ENCODE data around the gene PFN3. TPM values are rescaled to one million over a fixed set of nuclear protein-coding genes. Genes with fewer than 3 reads are reported as not detected.

PFN3 gene
- total RNA-seq, 1 experiment from 2014 or later = 0.48 TPM

DNA sequence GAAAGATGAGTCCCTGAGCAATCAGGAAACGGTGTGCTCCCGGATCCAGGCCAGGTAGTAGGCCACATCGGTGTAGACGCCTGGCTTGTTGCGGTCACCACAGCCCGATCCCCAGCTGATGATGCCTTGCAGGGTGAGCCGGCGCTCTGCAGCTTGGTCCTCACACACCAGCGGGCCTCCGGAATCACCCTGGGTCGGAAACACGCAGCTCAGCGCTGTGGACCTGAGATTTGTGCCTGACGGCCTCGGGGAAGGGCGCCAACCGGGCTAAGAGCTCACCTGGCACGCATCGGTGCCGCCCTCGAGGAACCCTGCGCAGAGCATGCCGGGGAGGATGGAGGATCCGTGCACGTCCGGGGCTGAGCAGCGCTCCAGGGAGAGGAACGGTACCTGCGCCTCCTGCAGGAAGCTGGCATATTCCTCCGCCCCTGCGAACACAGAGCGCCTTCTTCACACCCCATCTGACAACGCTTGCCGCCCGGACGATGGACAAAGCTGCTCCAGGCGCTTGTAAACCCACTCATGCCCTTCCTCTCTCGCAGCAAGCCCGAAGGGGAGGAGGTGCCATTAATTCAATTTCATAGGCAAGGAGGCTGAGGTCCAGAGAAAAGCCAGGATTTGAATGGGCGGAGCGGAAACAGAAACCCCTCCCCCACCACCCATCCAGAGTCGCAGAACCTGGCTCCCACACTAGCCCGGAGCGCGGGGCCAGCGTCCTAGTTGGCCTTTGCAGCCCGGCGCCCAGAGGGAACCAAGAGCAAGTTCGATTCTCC is 2.0 kb upstream of the PFN3 start (continued):
- TF ChIP-seq ZBTB43 (CRISPR knock-in tag; IDR thresholded peaks at IDR 0.05) (peak; percentile 90), PREB (CRISPR knock-in tag; IDR thresholded peaks at IDR 0.05; ENCODE audit: borderline replicate concordance) (peak; percentile 19; the same call in 1 of the 2 replicates), ZNF317 (CRISPR knock-in tag; IDR thresholded peaks at IDR 0.05; ENCODE audit: borderline replicate concordance, low read depth) (peak; percentile 57; the same call in 1 of the 2 replicates), SP1 (CRISPR knock-in tag; conservative IDR thresholded peaks at IDR 0.05) (peak; percentile 88), ZNF396 (CRISPR knock-in tag; IDR thresholded peaks at IDR 0.05; ENCODE audit: borderline replicate concordance) (no peak), PRDM15 (CRISPR knock-in tag; IDR thresholded peaks at IDR 0.05) (peak; percentile 65; the same call in 1 of the 2 replicates), ZNF219 (CRISPR knock-in tag; IDR thresholded peaks at IDR 0.05; ENCODE audit: borderline replicate concordance) (no peak), TP53 (CRISPR knock-in tag; IDR thresholded peaks at IDR 0.05) (peak; percentile 98), MAX (CRISPR knock-in tag; IDR thresholded peaks at IDR 0.05) (peak; percentile 100), PRRX2 (CRISPR knock-in tag; IDR thresholded peaks at IDR 0.05) (no peak), IRF2 (CRISPR knock-in tag; IDR thresholded peaks at IDR 0.05; ENCODE audit: borderline replicate concordance, low read depth) (no peak), TEAD4 (CRISPR knock-in tag; IDR thresholded peaks at IDR 0.05) (peak; percentile 86), ZNF232 (CRISPR knock-in tag; IDR thresholded peaks at IDR 0.05) (peak; percentile 93), ZBTB21 (CRISPR knock-in tag; IDR thresholded peaks at IDR 0.05; ENCODE audit: borderline replicate concordance) (peak; percentile 88), GABPB1 (CRISPR knock-in tag; IDR thresholded peaks at IDR 0.05) (no peak), ZNF263 (CRISPR knock-in tag; IDR thresholded peaks at IDR 0.05; ENCODE audit: low read depth) (peak; percentile 71; the same call in 1 of the 2 replicates), MYBL2 (CRISPR knock-in tag; IDR thresholded peaks at IDR 0.05) (peak; percentile 97), SMAD3 (CRISPR knock-in tag; IDR thresholded peaks at IDR 0.05; ENCODE audit: borderline replicate concordance) (peak; percentile 93), ZNF512 (CRISPR knock-in tag; IDR thresholded peaks at IDR 0.05; ENCODE audit: borderline replicate concordance) (no peak), JUN (CRISPR knock-in tag; IDR thresholded peaks at IDR 0.05) (0 out of 2 replicates have a peak, but pooled peaks have one; percentile 83), TCF7 (CRISPR knock-in tag; IDR thresholded peaks at IDR 0.05; ENCODE audit: low read depth) (peak; percentile 87; the same call in 1 of the 2 replicates), ZNF121 (CRISPR knock-in tag; IDR thresholded peaks at IDR 0.05) (no peak)
- TF ChIP-seq, protein P1, sequence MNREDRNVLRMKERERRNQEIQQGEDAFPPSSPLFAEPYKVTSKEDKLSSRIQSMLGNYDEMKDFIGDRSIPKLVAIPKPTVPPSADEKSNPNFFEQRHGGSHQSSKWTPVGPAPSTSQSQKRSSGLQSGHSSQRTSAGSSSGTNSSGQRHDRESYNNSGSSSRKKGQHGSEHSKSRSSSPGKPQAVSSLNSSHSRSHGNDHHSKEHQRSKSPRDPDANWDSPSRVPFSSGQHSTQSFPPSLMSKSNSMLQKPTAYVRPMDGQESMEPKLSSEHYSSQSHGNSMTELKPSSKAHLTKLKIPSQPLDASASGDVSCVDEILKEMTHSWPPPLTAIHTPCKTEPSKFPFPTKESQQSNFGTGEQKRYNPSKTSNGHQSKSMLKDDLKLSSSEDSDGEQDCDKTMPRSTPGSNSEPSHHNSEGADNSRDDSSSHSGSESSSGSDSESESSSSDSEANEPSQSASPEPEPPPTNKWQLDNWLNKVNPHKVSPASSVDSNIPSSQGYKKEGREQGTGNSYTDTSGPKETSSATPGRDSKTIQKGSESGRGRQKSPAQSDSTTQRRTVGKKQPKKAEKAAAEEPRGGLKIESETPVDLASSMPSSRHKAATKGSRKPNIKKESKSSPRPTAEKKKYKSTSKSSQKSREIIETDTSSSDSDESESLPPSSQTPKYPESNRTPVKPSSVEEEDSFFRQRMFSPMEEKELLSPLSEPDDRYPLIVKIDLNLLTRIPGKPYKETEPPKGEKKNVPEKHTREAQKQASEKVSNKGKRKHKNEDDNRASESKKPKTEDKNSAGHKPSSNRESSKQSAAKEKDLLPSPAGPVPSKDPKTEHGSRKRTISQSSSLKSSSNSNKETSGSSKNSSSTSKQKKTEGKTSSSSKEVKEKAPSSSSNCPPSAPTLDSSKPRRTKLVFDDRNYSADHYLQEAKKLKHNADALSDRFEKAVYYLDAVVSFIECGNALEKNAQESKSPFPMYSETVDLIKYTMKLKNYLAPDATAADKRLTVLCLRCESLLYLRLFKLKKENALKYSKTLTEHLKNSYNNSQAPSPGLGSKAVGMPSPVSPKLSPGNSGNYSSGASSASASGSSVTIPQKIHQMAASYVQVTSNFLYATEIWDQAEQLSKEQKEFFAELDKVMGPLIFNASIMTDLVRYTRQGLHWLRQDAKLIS (CRISPR knock-in tag; IDR thresholded peaks at IDR 0.05; ENCODE audit: borderline replicate concordance) = peak; percentile 89; the same call in 1 of the 2 replicates
- TF ChIP-seq, protein P2, sequence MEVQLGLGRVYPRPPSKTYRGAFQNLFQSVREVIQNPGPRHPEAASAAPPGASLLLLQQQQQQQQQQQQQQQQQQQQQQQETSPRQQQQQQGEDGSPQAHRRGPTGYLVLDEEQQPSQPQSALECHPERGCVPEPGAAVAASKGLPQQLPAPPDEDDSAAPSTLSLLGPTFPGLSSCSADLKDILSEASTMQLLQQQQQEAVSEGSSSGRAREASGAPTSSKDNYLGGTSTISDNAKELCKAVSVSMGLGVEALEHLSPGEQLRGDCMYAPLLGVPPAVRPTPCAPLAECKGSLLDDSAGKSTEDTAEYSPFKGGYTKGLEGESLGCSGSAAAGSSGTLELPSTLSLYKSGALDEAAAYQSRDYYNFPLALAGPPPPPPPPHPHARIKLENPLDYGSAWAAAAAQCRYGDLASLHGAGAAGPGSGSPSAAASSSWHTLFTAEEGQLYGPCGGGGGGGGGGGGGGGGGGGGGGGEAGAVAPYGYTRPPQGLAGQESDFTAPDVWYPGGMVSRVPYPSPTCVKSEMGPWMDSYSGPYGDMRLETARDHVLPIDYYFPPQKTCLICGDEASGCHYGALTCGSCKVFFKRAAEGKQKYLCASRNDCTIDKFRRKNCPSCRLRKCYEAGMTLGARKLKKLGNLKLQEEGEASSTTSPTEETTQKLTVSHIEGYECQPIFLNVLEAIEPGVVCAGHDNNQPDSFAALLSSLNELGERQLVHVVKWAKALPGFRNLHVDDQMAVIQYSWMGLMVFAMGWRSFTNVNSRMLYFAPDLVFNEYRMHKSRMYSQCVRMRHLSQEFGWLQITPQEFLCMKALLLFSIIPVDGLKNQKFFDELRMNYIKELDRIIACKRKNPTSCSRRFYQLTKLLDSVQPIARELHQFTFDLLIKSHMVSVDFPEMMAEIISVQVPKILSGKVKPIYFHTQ (CRISPR knock-in tag; IDR thresholded peaks at IDR 0.05) = no peak
